SK-N-SH (cell line): ENCODE data around the gene MYO15A. TPM values are rescaled to one million over a fixed set of nuclear protein-coding genes. Genes with fewer than 3 reads are reported as not detected.

ENCODE experiments used
- CTCF ChIA-PET: fragments of 300-600, 350-600 bp; formaldehyde crosslinking; extraction: SDS; loops from one replicate; lab custom pipeline; 2021; lab: Yijun Ruan, JAX
- POLR2A ChIA-PET: fragments of 350-600 bp; sonication (Branson Sonifier 250); formaldehyde crosslinking; extraction: SDS; loops from one replicate; lab custom pipeline; 2020; ENCODE audit warnings: antibody characterized with exemption, inconsistent platforms; lab: Yijun Ruan, JAX
- DNase-seq: peaks from one replicate; pipeline ENCODE4 v3.0.0; 2012
- H2AFZ ChIP-seq: fragments of 200-600 bp; sonication (generic); 2 replicates; pipeline ENCODE4 v1.8.1; 2016; ENCODE audit warnings: antibody characterized with exemption, mild to moderate bottlenecking, low read depth
- H3F3A ChIP-seq: fragments of 200-600 bp; sonication (generic); replicated peaks from 2 replicates; pipeline ENCODE3; 2016; ENCODE audit warnings: antibody characterized with exemption, mild to moderate bottlenecking; ENCODE audit not compliant: insufficient read depth
- H3K27ac ChIP-seq, 2 experiments: fragments of 200-500 bp in 1 of 2; fragments of 200-600 bp in 1 of 2; sonication (Bioruptor generic) in 1 of 2; sonication (generic), shearing (Covaris generic) in 1 of 2; 2 replicates each; pipeline versions ENCODE4 v1.5.1 to v1.6.1; 2014 to 2016; ENCODE audit warnings: low read depth in 2 of 2, inconsistent platforms in 1 of 2, low read length in 1 of 2, mild to moderate bottlenecking in 1 of 2, mixed read lengths in 1 of 2
- H3K27me3 ChIP-seq: fragments of 200-600 bp; sonication (generic), shearing (Covaris generic); 2 replicates; pipeline ENCODE4 v1.6.1; 2016; ENCODE audit warnings: mixed run types; ENCODE audit not compliant: insufficient read depth
- H3K36me3 ChIP-seq, 2 experiments: fragments of 200-500 bp in 1 of 2; fragments of 200-600 bp in 1 of 2; sonication (Bioruptor generic) in 1 of 2; sonication (generic) in 1 of 2; replicated peaks in 1 of 2; 2 replicates each; pipeline versions ENCODE3 to v1.5.1; 2014 to 2016; ENCODE audit warnings: low read length in 1 of 2, mild to moderate bottlenecking in 1 of 2; ENCODE audit not compliant: insufficient read depth in 2 of 2, control insufficient read depth in 1 of 2
- H3K4me1 ChIP-seq, 2 experiments: fragments of 200-500 bp in 1 of 2; fragments of 200-600 bp in 1 of 2; sonication (Bioruptor generic) in 1 of 2; sonication (generic), shearing (Covaris generic) in 1 of 2; 2 replicates each; pipeline versions ENCODE4 v1.5.1 to v1.6.1; 2014 to 2016; ENCODE audit warnings: low read depth in 1 of 2, low read length in 1 of 2, mixed run types in 1 of 2; ENCODE audit not compliant: insufficient read depth in 2 of 2, control insufficient read depth in 1 of 2
- H3K4me2 ChIP-seq: fragments of 200-600 bp; sonication (generic), shearing (Covaris generic); 2 replicates; pipeline ENCODE4 v1.6.1; 2017; ENCODE audit warnings: mixed run types
- H3K4me3 ChIP-seq, 2 experiments: fragments of 200-500 bp in 1 of 2; fragments of 200-600 bp in 1 of 2; sonication (Bioruptor generic) in 1 of 2; sonication (generic), shearing (Covaris generic) in 1 of 2; 2 replicates each; pipeline versions ENCODE4 v1.5.1 to v1.8.1; 2014 to 2016; ENCODE audit warnings: low read depth in 2 of 2, inconsistent platforms in 1 of 2, low read length in 1 of 2, mild to moderate bottlenecking in 1 of 2, mixed read lengths in 1 of 2, moderate library complexity in 1 of 2
- H3K79me2 ChIP-seq: fragments of 200-600 bp; sonication (generic); 2 replicates; pipeline ENCODE4 v1.8.1; 2017; ENCODE audit warnings: mild to moderate bottlenecking; ENCODE audit not compliant: insufficient read depth
- H3K9ac ChIP-seq: fragments of 200-600 bp; sonication (generic); 2 replicates; pipeline ENCODE4 v1.6.1; 2017; ENCODE audit warnings: mixed run types
- H3K9me2 ChIP-seq: fragments of 200-600 bp; sonication (generic); 2 replicates; pipeline ENCODE4 v1.6.1; 2017; ENCODE audit warnings: mixed run types
- H3K9me3 ChIP-seq: fragments of 200-600 bp; sonication (generic); 2 replicates; pipeline ENCODE4 v1.6.1; 2017; ENCODE audit warnings: mixed run types, mild to moderate bottlenecking, moderate library complexity
- H4K20me1 ChIP-seq: fragments of 200-600 bp; sonication (generic); 2 replicates; pipeline ENCODE4 v1.6.1; 2017; ENCODE audit warnings: mild to moderate bottlenecking, mixed run types; ENCODE audit not compliant: insufficient read depth
- FOXM1 ChIP-seq: IDR thresholded peaks from 2 replicates; pipeline ENCODE4 v1.4.0; 2012; ENCODE audit warnings: low read depth, mild to moderate bottlenecking
- NRF1 ChIP-seq: IDR thresholded peaks from 2 replicates; pipeline ENCODE4 v1.6.1; 2012; ENCODE audit warnings: low read depth, mild to moderate bottlenecking, low read length
- POLR2AphosphoS5 ChIP-seq: IDR thresholded peaks from 2 replicates; pipeline ENCODE4 v1.6.1; 2012; ENCODE audit warnings: low read depth, low read length
- RAD21 ChIP-seq: IDR thresholded peaks from 2 replicates; pipeline ENCODE4 v1.6.1; 2012; ENCODE audit warnings: mild to moderate bottlenecking, low read length
- RCOR1 ChIP-seq: fragments of 150-350 bp; IDR thresholded peaks from 2 replicates; pipeline ENCODE4 v1.6.1; 2017; ENCODE audit warnings: antibody characterized with exemption, low read length
- RFX5 ChIP-seq: IDR thresholded peaks from 2 replicates; pipeline ENCODE4 v1.6.1; 2012; ENCODE audit warnings: mild to moderate bottlenecking, improper control_type of control experiment, low read length
- SMC3 ChIP-seq: IDR thresholded peaks from 2 replicates; pipeline ENCODE4 v1.6.1; 2012; ENCODE audit warnings: low read depth, low read length, improper control_type of control experiment
- YY1 ChIP-seq: IDR thresholded peaks from 2 replicates; pipeline ENCODE4 v1.4.0; 2012; ENCODE audit warnings: low read depth, mild to moderate bottlenecking
- WGBS: methylation state at CpG from one replicate; pipeline ENCODE4 v1.1.6; 2017; ENCODE audit warnings: low lambda C conversion rate; 5-methylcytosine and 5-hydroxymethylcytosine counted together
- polyA plus RNA-seq, 3 experiments: library from polyadenylated mRNA; depleted of rRNA; stranded (reverse); fragments of >200 nt; gene quantifications; 2 replicates each; pipeline ENCODE4 v1.2.3, GENCODE V29; 2012
- TF ChIP-seq, protein P1 (sequence below): fragments of 150-350 bp; IDR thresholded peaks from 2 replicates; pipeline ENCODE4 v1.6.1; 2017; ENCODE audit warnings: antibody characterized with exemption, low read length, low read depth, borderline replicate concordance
- TF ChIP-seq, protein P2 (sequence below): fragments of 200-600 bp; sonication (generic); IDR thresholded peaks from 2 replicates; pipeline ENCODE4 v1.6.1; 2017; ENCODE audit warnings: antibody characterized with exemption, mild to moderate bottlenecking, moderate library complexity

MYO15A gene
- polyA plus RNA-seq, 1 of the 3 experiments (the other 2 are of a cell fraction) = 0.43 TPM

DNA sequence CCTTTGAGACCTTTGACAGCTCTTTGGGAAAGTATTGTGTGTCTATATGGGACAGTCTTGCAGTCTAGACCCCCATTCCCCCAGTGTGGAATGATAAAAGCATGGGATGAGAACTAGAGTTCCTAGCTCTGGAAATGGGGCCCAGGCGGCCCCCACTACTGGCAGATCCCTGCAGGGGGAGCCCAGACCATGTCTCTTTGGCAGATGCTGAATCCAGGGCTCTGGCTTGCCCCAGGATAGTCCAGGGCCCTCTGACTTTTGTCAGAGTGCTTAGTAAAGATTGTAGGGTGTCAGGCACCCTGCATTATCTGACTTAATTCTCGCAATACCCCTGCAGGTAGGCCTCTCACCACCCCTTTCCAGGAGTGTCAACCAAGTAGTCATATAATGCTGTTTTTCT lies 83.4 kb downstream of the MYO15A start:
- H3K79me2 ChIP-seq = peaks cover 98% of the 10 kb centered on the region
- H3K9ac ChIP-seq = no peak overlapping the region
- peak; percentile 59 for DNase-seq
- peaks cover 82% of the 10 kb centered on the region for H4K20me1 ChIP-seq
- TF ChIP-seq FOXM1 = no peak
- peak; percentile 54 for TF ChIP-seq RAD21
- TF ChIP-seq RFX5 = no peak
- TF ChIP-seq, protein P1, sequence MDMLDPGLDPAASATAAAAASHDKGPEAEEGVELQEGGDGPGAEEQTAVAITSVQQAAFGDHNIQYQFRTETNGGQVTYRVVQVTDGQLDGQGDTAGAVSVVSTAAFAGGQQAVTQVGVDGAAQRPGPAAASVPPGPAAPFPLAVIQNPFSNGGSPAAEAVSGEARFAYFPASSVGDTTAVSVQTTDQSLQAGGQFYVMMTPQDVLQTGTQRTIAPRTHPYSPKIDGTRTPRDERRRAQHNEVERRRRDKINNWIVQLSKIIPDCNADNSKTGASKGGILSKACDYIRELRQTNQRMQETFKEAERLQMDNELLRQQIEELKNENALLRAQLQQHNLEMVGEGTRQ = no peak
- TF ChIP-seq, protein P2, sequence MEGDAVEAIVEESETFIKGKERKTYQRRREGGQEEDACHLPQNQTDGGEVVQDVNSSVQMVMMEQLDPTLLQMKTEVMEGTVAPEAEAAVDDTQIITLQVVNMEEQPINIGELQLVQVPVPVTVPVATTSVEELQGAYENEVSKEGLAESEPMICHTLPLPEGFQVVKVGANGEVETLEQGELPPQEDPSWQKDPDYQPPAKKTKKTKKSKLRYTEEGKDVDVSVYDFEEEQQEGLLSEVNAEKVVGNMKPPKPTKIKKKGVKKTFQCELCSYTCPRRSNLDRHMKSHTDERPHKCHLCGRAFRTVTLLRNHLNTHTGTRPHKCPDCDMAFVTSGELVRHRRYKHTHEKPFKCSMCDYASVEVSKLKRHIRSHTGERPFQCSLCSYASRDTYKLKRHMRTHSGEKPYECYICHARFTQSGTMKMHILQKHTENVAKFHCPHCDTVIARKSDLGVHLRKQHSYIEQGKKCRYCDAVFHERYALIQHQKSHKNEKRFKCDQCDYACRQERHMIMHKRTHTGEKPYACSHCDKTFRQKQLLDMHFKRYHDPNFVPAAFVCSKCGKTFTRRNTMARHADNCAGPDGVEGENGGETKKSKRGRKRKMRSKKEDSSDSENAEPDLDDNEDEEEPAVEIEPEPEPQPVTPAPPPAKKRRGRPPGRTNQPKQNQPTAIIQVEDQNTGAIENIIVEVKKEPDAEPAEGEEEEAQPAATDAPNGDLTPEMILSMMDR = peak; percentile 42
- TF ChIP-seq, all 33 proteins: peak for 2
- Histone ChIP-seq H3K4me1 (peaks cover 11 to 44% of the 10 kb centered on the region in 2 experiments), H3K9me3 (no peaks in the 10 kb centered on the region), H2AFZ (no peak overlapping the region), H3K27ac (no peak overlapping the region; a peak in 1 of 4 replicates), H3K9me2 (no peaks in the 10 kb centered on the region), H3K36me3 (peaks cover 30 to 31% of the 10 kb centered on the region in 2 experiments), H3K4me2 (no peak overlapping the region), H3K27me3 (no peaks in the 10 kb centered on the region), H3F3A (peaks cover 21% of the 10 kb centered on the region), H3K4me3 (no peak overlapping the region)
- ChIA-PET CTCF (interaction anchor here (0.6 to 3.2 kb wide), 10 partner anchors 8 to 67 kb away, joined by 3 to 12 read pairs (median 7); partner anchors contain the start of gene ALKBH5), POLR2A (no interaction called here)
- WGBS = 83% methylated on average over 2 of the region's 2 CpGs

DNA sequence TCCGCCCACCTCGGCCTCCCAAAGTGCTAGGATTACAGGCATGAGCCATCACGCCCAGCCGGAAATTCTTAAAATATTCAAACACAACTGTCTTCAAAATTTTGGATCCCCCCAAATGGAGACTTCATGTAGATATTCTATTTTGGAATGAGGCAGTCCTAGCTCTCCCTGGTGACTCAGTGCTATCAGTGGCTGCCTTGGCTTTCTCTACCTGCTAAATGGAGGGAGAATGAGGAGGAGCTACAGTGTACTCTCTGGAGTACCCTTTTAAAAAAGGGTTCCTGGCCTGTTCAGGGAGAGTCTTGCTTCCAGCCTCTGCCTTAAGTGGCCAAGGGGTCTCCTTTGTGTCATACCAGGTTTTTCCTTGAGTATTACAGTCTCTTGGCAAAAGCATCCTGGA lies 85.8 kb downstream of the MYO15A start:
- 100% methylated on average over 4 of the region's 4 CpGs for WGBS
- Histone ChIP-seq H3K9ac (no peak overlapping the region), H3K9me3 (no peaks in the 10 kb centered on the region), H3K79me2 (peaks cover 98% of the 10 kb centered on the region), H3K4me2 (no peak overlapping the region), H3K27ac (no peak overlapping the region), H3K36me3 (peaks cover 44 to 55% of the 10 kb centered on the region in 2 experiments), H4K20me1 (peaks cover 82% of the 10 kb centered on the region), H3K27me3 (no peaks in the 10 kb centered on the region), H2AFZ (no peak overlapping the region), H3K9me2 (no peaks in the 10 kb centered on the region), H3F3A (no peaks in the 10 kb centered on the region), H3K4me1 (peaks cover 0 to 22% of the 10 kb centered on the region in 2 experiments; a peak in 2 of 4 replicates)
- CTCF ChIA-PET = interaction anchor here (2.5 kb wide), 1 partner anchor 23 kb away, joined by 11 read pairs; no protein-coding TSS in a partner anchor
- POLR2A ChIA-PET = no interaction called here
- no peak for DNase-seq
- TF ChIP-seq NRF1 (no peak), POLR2AphosphoS5 (no peak), YY1 (no peak), RCOR1 (no peak), SMC3 (no peak)
- TF ChIP-seq, protein P1 = no peak
- TF ChIP-seq, all 33 proteins: peak for 0
- H3K4me3 ChIP-seq = no peak overlapping the region
